ENCODE data around the gene EPO. TPM values are rescaled to one million over a fixed set of nuclear protein-coding genes. Genes with fewer than 3 reads are reported as not detected.

EPO gene
- total RNA-seq, 4 donors from 2014 or later = 1.1 TPM; not detected in 3

- Histone ChIP-seq H3K36me3 (no peaks in the 10 kb centered on the region), H3K27ac (peak within 1 kb of the TSS; percentile 88 to 90), H3K4me1 (peaks cover 0 to 5% of the 10 kb centered on the region in 2 donors), H3K27me3 (no peaks in the 10 kb centered on the region), H3K4me3 (peak within 1 kb of the TSS; percentile 79 to 90), H3K9me3 (no peaks in the 10 kb centered on the region)
- DNase-seq = peak; percentile 99 to 100
- TF ChIP-seq CTCF (IDR thresholded peaks at IDR 0.05) (no peak), POLR2A (IDR thresholded peaks at IDR 0.05) (peak; percentile 72 to 74)
- intact Hi-C loops (cut with DNase I; ENCODE audit: low total_unique reads) = no loop called here
These were observed 14.3 kb upstream of the EPO start, which contains the start of gene POP7 for GRCh38 chr7:100705753-100706671. TSS of gene POP7 (plus strand) at chr7:100706121. CDS start at chr7:100706831, 710 bp downstream.

GRCh38 chr7:100706672-100707311, 13.5 kb upstream of the EPO start:
- no peaks in the 10 kb centered on the region for H3K9me3 ChIP-seq
- H3K27me3 ChIP-seq = no peaks in the 10 kb centered on the region
- intact Hi-C loops (cut with DNase I; ENCODE audit: low total_unique reads) = no loop called here
- H3K4me1 ChIP-seq = peaks cover 0 to 5% of the 10 kb centered on the region in 2 donors
- peak overlapping the region; percentile 88 to 90 for H3K27ac ChIP-seq
- peak overlapping the region; percentile 79 to 90 for H3K4me3 ChIP-seq
- DNase-seq = peak in 1 of 2 donors; percentile 42
- no peaks in the 10 kb centered on the region for H3K36me3 ChIP-seq
- TF ChIP-seq CTCF (IDR thresholded peaks at IDR 0.05) (no peak), POLR2A (IDR thresholded peaks at IDR 0.05) (no peak)

- DNase-seq = no peak
- intact Hi-C loops (cut with DNase I; ENCODE audit: low total_unique reads) = no loop called here
- Histone ChIP-seq H3K4me3 (no peak overlapping the region), H3K9me3 (no peaks in the 10 kb centered on the region), H3K4me1 (peaks cover 0 to 5% of the 10 kb centered on the region in 2 donors), H3K36me3 (no peaks in the 10 kb centered on the region), H3K27me3 (no peaks in the 10 kb centered on the region), H3K27ac (no peak overlapping the region)
- TF ChIP-seq POLR2A (IDR thresholded peaks at IDR 0.05) (no peak), CTCF (IDR thresholded peaks at IDR 0.05) (no peak)
These were observed 11.9 kb upstream of the EPO start for GRCh38 chr7:100708395-100708794.

GRCh38 chr7:100710452-100710851, 9.8 kb upstream of the EPO start:
- no peak for DNase-seq
- Histone ChIP-seq H3K27ac (no peak overlapping the region), H3K36me3 (no peaks in the 10 kb centered on the region), H3K4me1 (peaks cover 0 to 5% of the 10 kb centered on the region in 2 donors), H3K27me3 (no peaks in the 10 kb centered on the region), H3K4me3 (no peak overlapping the region), H3K9me3 (no peaks in the 10 kb centered on the region)
- TF ChIP-seq CTCF (IDR thresholded peaks at IDR 0.05) (no peak), POLR2A (IDR thresholded peaks at IDR 0.05) (no peak)
- intact Hi-C loops (cut with DNase I; ENCODE audit: low total_unique reads) = no loop called here

GRCh38 chr7:100711369-100711768, 8.9 kb upstream of the EPO start:
- intact Hi-C loops (cut with DNase I; ENCODE audit: low total_unique reads) = no loop called here
- no peak overlapping the region for H3K27ac ChIP-seq
- H3K27me3 ChIP-seq = no peaks in the 10 kb centered on the region
- no peak for DNase-seq
- no peaks in the 10 kb centered on the region for H3K9me3 ChIP-seq
- no peaks in the 10 kb centered on the region for H3K36me3 ChIP-seq
- peaks cover 0 to 5% of the 10 kb centered on the region in 2 donors for H3K4me1 ChIP-seq
- no peak overlapping the region for H3K4me3 ChIP-seq
- TF ChIP-seq POLR2A (IDR thresholded peaks at IDR 0.05) = no peak
- no peak for TF ChIP-seq CTCF (IDR thresholded peaks at IDR 0.05)
